ENCODE results near the gene ARHGEF12.

Gene ARHGEF12

GRCh38 chr11:120305286-120305685 is 30.9 kb upstream of the ARHGEF12 start:
- POLR2A ChIA-PET = no interaction called here
- WGBS (ENCODE audit: insufficient coverage) = 94% methylated on average over 12 of the region's 12 CpGs
- CTCF ChIA-PET = interaction anchor here (0.8 to 14.0 kb wide), 5 partner anchors 9 to 141 kb away, joined by 3 to 269 read pairs (median 11); partner anchors contain the start of gene POU2F3

GRCh38 chr11:120306519-120307242 is 29.5 kb upstream of the ARHGEF12 start:
- Histone ChIP-seq H3K27me3 (replicated peaks in 2 of 5; ENCODE audit: control insufficient read depth in 4 of 5, insufficient read depth in 5 of 5, low read length in 4 of 5) (peaks cover 0 to 14% (median 2%) of the 10 kb centered on the region in 5 experiments), H3K36me3 (ENCODE audit: control insufficient read depth in 4 of 4, insufficient read depth in 4 of 4, low read length in 3 of 4) (no peaks in the 10 kb centered on the region), H3K27ac (ENCODE audit: insufficient read depth in 1 of 2, low read depth in 1 of 2, low read length in 2 of 2, poor library complexity in 1 of 2, severe bottlenecking in 2 of 2) (no peak overlapping the region), H3K9me3 (ENCODE audit: control extremely low read depth in 1 of 5, control insufficient read depth in 4 of 5, insufficient read depth in 2 of 5, low read depth in 1 of 5, low read length in 4 of 5) (peaks cover 0 to 2% (median 0%) of the 10 kb centered on the region in 5 experiments), H3K4me1 (ENCODE audit: control extremely low read depth in 1 of 4, control insufficient read depth in 4 of 4, insufficient read depth in 4 of 4, low read length in 3 of 4) (no peaks in the 10 kb centered on the region), H3K4me3 (ENCODE audit: control insufficient read depth in 1 of 7, extremely low read depth in 1 of 7, insufficient read depth in 4 of 7, low read depth in 2 of 7, low read length in 6 of 7) (no peak overlapping the region)
- no peak for DNase-seq
- WGBS (ENCODE audit: insufficient coverage) = 82% methylated on average over 11 of the region's 11 CpGs
- POLR2A ChIA-PET = no interaction called here
- CTCF ChIA-PET = interaction anchor here (1.3 to 2.4 kb wide), 2 partner anchors 72 to 73 kb away, joined by 3 to 6 read pairs; no protein-coding TSS in a partner anchor

More at GRCh38 chr11:120305286-120305685, 30.9 kb upstream of the ARHGEF12 start:
- DNase-seq = no peak
- Histone ChIP-seq H3K9me3 (ENCODE audit: control extremely low read depth in 1 of 5, control insufficient read depth in 4 of 5, insufficient read depth in 2 of 5, low read depth in 1 of 5, low read length in 4 of 5) (no peaks in the 10 kb centered on the region), H3K27me3 (replicated peaks in 2 of 5; ENCODE audit: control insufficient read depth in 4 of 5, insufficient read depth in 5 of 5, low read length in 4 of 5) (peaks cover 0 to 16% (median 0%) of the 10 kb centered on the region in 5 experiments), H3K4me1 (ENCODE audit: control extremely low read depth in 1 of 4, control insufficient read depth in 4 of 4, insufficient read depth in 4 of 4, low read length in 3 of 4) (no peaks in the 10 kb centered on the region), H3K36me3 (ENCODE audit: control insufficient read depth in 4 of 4, insufficient read depth in 4 of 4, low read length in 3 of 4) (no peaks in the 10 kb centered on the region), H3K27ac (ENCODE audit: insufficient read depth in 1 of 2, low read depth in 1 of 2, low read length in 2 of 2, poor library complexity in 1 of 2, severe bottlenecking in 2 of 2) (no peak overlapping the region), H3K4me3 (ENCODE audit: control insufficient read depth in 1 of 7, extremely low read depth in 1 of 7, insufficient read depth in 4 of 7, low read depth in 2 of 7, low read length in 6 of 7) (no peak overlapping the region)

- CTCF ChIA-PET = interaction anchor here (1.1 to 2.4 kb wide), 4 partner anchors 7 to 79 kb away, joined by 3 to 6 read pairs (median 4); no protein-coding TSS in a partner anchor
- WGBS (ENCODE audit: insufficient coverage) = 96% methylated on average over 4 of the region's 11 CpGs
- DNase-seq = no peak
- no peaks in the 10 kb centered on the region for H3K36me3 ChIP-seq (ENCODE audit: control insufficient read depth in 4 of 4, insufficient read depth in 4 of 4, low read length in 3 of 4)
- H3K4me1 ChIP-seq (ENCODE audit: control extremely low read depth in 1 of 4, control insufficient read depth in 4 of 4, insufficient read depth in 4 of 4, low read length in 3 of 4) = no peaks in the 10 kb centered on the region
- peaks cover 0 to 2% (median 0%) of the 10 kb centered on the region in 5 experiments for H3K9me3 ChIP-seq (ENCODE audit: control extremely low read depth in 1 of 5, control insufficient read depth in 4 of 5, insufficient read depth in 2 of 5, low read depth in 1 of 5, low read length in 4 of 5)
- POLR2A ChIA-PET = no interaction called here
- H3K27me3 ChIP-seq (replicated peaks in 2 of 5; ENCODE audit: control insufficient read depth in 4 of 5, insufficient read depth in 5 of 5, low read length in 4 of 5) = peaks cover 0 to 14% (median 2%) of the 10 kb centered on the region in 5 experiments
- no peak overlapping the region for H3K4me3 ChIP-seq (ENCODE audit: control insufficient read depth in 1 of 7, extremely low read depth in 1 of 7, insufficient read depth in 4 of 7, low read depth in 2 of 7, low read length in 6 of 7)
- H3K27ac ChIP-seq (ENCODE audit: insufficient read depth in 1 of 2, low read depth in 1 of 2, low read length in 2 of 2, poor library complexity in 1 of 2, severe bottlenecking in 2 of 2) = no peak overlapping the region
These were observed 28.7 kb upstream of the ARHGEF12 start for GRCh38 chr11:120307476-120307875.

GRCh38 chr11:120308081-120308480 is 28.1 kb upstream of the ARHGEF12 start:
- no peak for DNase-seq
- H3K4me3 ChIP-seq (ENCODE audit: control insufficient read depth in 1 of 7, extremely low read depth in 1 of 7, insufficient read depth in 4 of 7, low read depth in 2 of 7, low read length in 6 of 7) = no peak overlapping the region
- H3K27me3 ChIP-seq (replicated peaks in 2 of 5; ENCODE audit: control insufficient read depth in 4 of 5, insufficient read depth in 5 of 5, low read length in 4 of 5) = peaks cover 0 to 16% (median 2%) of the 10 kb centered on the region in 5 experiments
- ChIA-PET CTCF (interaction anchor here (0.6 to 2.4 kb wide), 6 partner anchors 8 to 88 kb away, joined by 3 to 7 read pairs (median 4); no protein-coding TSS in a partner anchor), POLR2A (no interaction called here)
- H3K36me3 ChIP-seq (ENCODE audit: control insufficient read depth in 4 of 4, insufficient read depth in 4 of 4, low read length in 3 of 4) = no peaks in the 10 kb centered on the region
- H3K27ac ChIP-seq (ENCODE audit: insufficient read depth in 1 of 2, low read depth in 1 of 2, low read length in 2 of 2, poor library complexity in 1 of 2, severe bottlenecking in 2 of 2) = no peak overlapping the region
- no peaks in the 10 kb centered on the region for H3K4me1 ChIP-seq (ENCODE audit: control extremely low read depth in 1 of 4, control insufficient read depth in 4 of 4, insufficient read depth in 4 of 4, low read length in 3 of 4)
- peaks cover 0 to 2% (median 0%) of the 10 kb centered on the region in 5 experiments for H3K9me3 ChIP-seq (ENCODE audit: control extremely low read depth in 1 of 5, control insufficient read depth in 4 of 5, insufficient read depth in 2 of 5, low read depth in 1 of 5, low read length in 4 of 5)
- WGBS (ENCODE audit: insufficient coverage) = 100% methylated on average over 1 of the region's 7 CpGs

- CTCF ChIA-PET = interaction anchor here (9.2 kb wide), 1 partner anchor 10 kb away, joined by 78 read pairs; no protein-coding TSS in a partner anchor
- H3K9me3 ChIP-seq (ENCODE audit: control extremely low read depth in 1 of 5, control insufficient read depth in 4 of 5, insufficient read depth in 2 of 5, low read depth in 1 of 5, low read length in 4 of 5) = peaks cover 0 to 2% (median 0%) of the 10 kb centered on the region in 5 experiments
- DNase-seq = no peak
- peaks cover 0 to 19% (median 2%) of the 10 kb centered on the region in 5 experiments for H3K27me3 ChIP-seq (replicated peaks in 2 of 5; ENCODE audit: control insufficient read depth in 4 of 5, insufficient read depth in 5 of 5, low read length in 4 of 5)
- H3K36me3 ChIP-seq (ENCODE audit: control insufficient read depth in 4 of 4, insufficient read depth in 4 of 4, low read length in 3 of 4) = no peaks in the 10 kb centered on the region
- H3K4me1 ChIP-seq (ENCODE audit: control extremely low read depth in 1 of 4, control insufficient read depth in 4 of 4, insufficient read depth in 4 of 4, low read length in 3 of 4) = no peaks in the 10 kb centered on the region
- POLR2A ChIA-PET = no interaction called here
- no peak overlapping the region for H3K4me3 ChIP-seq (ENCODE audit: control insufficient read depth in 1 of 7, extremely low read depth in 1 of 7, insufficient read depth in 4 of 7, low read depth in 2 of 7, low read length in 6 of 7)
- 97% methylated on average over 3 of the region's 3 CpGs for WGBS (ENCODE audit: insufficient coverage)
- no peak overlapping the region for H3K27ac ChIP-seq (ENCODE audit: insufficient read depth in 1 of 2, low read depth in 1 of 2, low read length in 2 of 2, poor library complexity in 1 of 2, severe bottlenecking in 2 of 2)
These were observed 25.3 kb upstream of the ARHGEF12 start for GRCh38 chr11:120310870-120311269.

- Histone ChIP-seq H3K9me3 (ENCODE audit: control extremely low read depth in 1 of 5, control insufficient read depth in 4 of 5, insufficient read depth in 2 of 5, low read depth in 1 of 5, low read length in 4 of 5) (peaks cover 0 to 2% (median 0%) of the 10 kb centered on the region in 5 experiments), H3K4me1 (ENCODE audit: control extremely low read depth in 1 of 4, control insufficient read depth in 4 of 4, insufficient read depth in 4 of 4, low read length in 3 of 4) (no peaks in the 10 kb centered on the region), H3K4me3 (ENCODE audit: control insufficient read depth in 1 of 7, extremely low read depth in 1 of 7, insufficient read depth in 4 of 7, low read depth in 2 of 7, low read length in 6 of 7) (no peak overlapping the region), H3K27me3 (replicated peaks in 2 of 5; ENCODE audit: control insufficient read depth in 4 of 5, insufficient read depth in 5 of 5, low read length in 4 of 5) (peaks cover 0 to 24% (median 9%) of the 10 kb centered on the region in 5 experiments), H3K36me3 (ENCODE audit: control insufficient read depth in 4 of 4, insufficient read depth in 4 of 4, low read length in 3 of 4) (no peaks in the 10 kb centered on the region), H3K27ac (ENCODE audit: insufficient read depth in 1 of 2, low read depth in 1 of 2, low read length in 2 of 2, poor library complexity in 1 of 2, severe bottlenecking in 2 of 2) (no peak overlapping the region)
- no peak for DNase-seq
- ChIA-PET POLR2A (no interaction called here), CTCF (interaction anchor here (1.5 to 9.2 kb wide), 2 partner anchors 12 to 14 kb away, joined by 5 to 78 read pairs; no protein-coding TSS in a partner anchor)
- 98% methylated on average over 3 of the region's 3 CpGs for WGBS (ENCODE audit: insufficient coverage)
These were observed 21.4 kb upstream of the ARHGEF12 start for GRCh38 chr11:120314861-120315260.
